LNCAP (cell line): Measurements from ENCODE around the gene GNG2.

Experiments used
- TF ChIP-seq, protein P1 (sequence below): fragments of 450-650 bp; IDR thresholded peaks from 2 replicates; pipeline ENCODE4 v1.5.1; 2017; ENCODE audit warnings: mild to moderate bottlenecking

Gene GNG2

DNA sequence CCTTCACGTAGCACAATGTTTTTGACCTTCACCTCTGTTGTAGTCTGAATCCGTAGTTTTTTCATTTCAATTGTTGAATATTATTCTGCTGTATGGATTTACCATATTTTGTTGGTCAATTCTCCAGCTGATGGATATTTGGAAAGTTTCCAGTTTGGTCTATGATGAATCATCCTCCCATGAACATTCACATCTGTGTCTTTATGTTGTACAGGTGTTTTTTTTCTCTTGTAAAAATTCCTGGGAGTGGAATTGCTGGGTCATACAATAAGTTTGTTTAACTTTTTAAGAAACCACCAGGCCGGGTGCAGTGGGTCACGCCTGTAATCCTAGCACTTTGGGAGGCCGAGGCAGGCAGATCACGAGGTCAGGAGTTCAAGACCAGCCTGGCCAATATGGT is 36.7 kb upstream of the GNG2 start:
- TF ChIP-seq, protein P1, sequence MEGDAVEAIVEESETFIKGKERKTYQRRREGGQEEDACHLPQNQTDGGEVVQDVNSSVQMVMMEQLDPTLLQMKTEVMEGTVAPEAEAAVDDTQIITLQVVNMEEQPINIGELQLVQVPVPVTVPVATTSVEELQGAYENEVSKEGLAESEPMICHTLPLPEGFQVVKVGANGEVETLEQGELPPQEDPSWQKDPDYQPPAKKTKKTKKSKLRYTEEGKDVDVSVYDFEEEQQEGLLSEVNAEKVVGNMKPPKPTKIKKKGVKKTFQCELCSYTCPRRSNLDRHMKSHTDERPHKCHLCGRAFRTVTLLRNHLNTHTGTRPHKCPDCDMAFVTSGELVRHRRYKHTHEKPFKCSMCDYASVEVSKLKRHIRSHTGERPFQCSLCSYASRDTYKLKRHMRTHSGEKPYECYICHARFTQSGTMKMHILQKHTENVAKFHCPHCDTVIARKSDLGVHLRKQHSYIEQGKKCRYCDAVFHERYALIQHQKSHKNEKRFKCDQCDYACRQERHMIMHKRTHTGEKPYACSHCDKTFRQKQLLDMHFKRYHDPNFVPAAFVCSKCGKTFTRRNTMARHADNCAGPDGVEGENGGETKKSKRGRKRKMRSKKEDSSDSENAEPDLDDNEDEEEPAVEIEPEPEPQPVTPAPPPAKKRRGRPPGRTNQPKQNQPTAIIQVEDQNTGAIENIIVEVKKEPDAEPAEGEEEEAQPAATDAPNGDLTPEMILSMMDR = no peak

DNA sequence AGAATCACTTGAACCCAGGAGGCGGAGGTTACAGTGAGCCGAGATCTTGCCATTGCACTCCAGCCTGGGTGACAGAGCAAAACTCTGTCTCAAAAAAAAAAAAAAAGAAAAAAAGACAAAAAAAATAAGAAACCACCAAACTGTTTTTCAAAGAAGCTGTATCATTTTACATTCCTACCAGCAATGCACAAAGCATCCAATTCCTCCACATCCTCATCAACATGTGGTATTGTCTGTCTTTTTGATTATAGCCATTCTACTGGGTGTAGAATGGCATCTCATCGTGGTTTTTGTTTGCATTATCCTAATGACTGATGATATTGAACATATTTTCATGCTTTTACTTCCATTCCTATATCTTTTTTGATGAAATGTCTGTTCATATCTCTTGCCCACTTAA is 36.2 kb upstream of the GNG2 start:
- TF ChIP-seq, protein P1 = no peak

DNA sequence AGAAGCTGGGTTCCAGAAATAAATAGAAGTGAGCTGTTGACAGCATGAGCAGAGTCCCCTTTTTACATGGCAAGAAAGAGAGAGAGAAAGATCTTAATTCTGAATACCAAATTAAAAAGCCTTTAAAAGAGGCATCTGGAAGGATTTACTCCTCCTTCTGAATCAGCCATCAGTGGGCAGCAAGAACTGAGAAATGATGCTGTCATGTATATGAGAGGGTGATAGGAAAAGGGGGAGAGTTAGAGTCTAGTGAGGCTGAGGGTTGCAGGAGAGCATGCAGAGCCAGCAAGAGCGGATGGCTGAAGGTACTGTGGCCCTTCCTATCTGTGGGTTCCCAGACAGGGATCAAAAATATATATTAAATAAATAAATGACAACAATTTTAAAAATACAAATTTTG is 34.5 kb upstream of the GNG2 start:
- TF ChIP-seq, protein P1 = no peak

DNA sequence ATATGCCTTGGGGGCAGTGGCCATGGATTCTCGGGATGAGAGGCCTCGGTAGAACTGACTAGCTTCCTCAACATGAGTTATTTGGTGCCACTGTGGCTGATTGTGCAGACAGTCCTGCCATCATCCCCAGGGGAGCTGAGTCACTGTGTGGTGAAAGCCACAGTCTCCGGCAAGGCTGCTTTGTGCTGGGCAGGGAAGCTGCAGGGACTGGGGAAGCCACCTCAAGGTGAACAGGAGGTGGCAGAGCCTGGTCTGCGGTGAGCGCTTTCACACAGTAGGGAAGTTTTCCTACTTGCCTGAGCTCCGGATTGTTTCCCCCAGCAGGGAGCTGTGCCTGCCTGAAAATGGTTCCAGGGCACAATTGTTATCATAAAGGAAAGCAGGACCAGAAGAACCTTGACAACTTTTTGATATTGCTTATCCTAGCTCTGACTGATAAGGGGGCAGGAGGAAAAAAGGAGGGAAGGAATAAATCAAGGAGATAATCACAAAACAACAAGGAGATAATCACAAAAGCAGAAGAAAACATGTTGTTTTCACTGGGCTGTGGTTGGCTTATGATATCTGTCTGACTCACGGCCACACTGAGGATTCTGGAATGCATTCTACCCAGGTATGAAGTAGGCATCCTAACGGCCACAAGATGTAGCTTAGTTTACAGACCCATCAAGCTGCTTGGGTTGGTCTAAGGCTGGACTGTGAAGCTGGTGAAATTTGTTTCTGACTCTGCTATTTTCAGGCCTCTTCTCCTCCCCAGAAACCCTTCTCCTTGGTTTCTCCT is 32.2 kb upstream of the GNG2 start:
- TF ChIP-seq, protein P1 = no peak

DNA sequence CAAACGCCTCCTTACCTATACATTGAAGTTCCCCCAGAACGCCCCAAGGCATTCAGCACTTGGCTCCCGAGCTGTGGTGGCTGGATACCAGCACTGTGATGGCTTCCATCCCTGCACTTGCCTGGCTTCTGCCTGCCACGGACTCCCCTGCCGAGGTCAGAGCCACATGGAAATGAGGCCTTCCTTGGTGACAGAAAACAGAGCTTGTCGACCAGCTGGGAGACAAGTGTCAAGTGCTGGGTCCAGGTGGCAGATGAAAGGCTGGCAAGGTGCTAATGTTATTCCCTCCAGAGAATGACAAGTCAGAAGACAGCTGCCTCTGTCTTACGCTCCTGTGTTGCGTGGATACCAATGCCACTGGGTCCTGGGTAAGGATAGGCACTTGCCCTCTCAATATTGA is 26.2 kb upstream of the GNG2 start:
- TF ChIP-seq, protein P1 = no peak

DNA sequence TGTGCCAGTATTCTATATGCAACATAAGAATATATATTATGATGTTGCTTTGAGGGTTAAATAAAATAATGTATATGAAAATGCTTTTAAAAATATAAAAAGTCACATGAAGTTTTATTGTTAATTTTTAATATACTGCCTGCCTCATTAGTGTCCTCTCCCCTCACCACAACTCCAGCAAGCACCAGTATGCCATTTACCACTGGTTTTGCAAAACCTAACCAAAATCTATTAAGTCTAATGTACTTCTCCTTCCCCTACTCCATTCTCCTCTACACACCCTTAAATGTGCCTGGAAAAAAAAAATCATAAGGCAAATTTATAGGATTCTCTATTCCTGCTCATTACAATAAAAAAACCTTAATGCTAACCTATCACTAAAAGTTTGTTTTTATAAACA is 24.0 kb upstream of the GNG2 start:
- TF ChIP-seq, protein P1 = no peak

DNA sequence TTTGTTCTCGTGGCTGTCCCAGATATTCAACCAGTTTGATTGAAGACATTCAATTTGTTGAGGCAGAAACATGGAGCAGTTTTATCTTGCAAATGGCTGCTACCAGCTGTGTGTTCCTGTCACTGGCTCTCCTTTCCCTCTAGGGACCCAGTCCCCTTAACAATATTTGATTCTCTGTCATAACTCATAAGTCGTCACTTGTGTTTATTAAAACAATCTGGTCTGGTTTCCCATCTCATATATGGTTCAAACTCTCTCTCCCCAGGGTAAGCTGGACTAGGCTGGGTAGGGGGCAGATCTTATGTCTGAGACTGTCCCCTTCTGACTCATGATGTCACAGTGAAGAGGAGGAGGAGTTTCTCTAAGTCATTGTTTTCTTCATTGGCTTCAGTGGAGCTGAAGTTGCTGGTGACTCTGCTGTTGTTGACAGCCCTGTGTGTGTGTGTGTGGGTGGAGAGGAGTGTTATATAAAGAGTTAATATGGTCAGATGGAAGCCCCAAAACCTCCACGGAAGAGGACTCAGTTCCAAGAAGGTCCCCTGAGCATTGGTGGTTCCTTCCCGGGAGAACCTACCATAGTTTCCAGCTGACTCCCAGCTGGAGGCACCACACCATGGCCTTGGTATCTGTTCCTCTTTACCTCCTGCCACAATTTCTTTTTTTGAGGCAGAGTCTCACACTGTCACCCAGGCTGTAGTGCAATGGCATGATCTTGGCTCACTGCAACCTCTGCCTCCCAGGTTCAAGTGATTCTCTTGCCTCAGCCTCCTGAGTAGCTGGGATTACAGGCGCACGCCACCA is 16.1 kb upstream of the GNG2 start:
- TF ChIP-seq, protein P1 = no peak
